GM12875 (cell line): ENCODE data around the gene DBET.
"Not testable (repeated sequence)": the region's sequence is repeated elsewhere in the genome, so short reads cannot be mapped to it uniquely, and the experiment has no call there.

Source experiments
- H3K4me3 ChIP-seq: one replicate; pipeline ENCODE4 v1.5.1; 2011; ENCODE audit warnings: low read depth, low read length, control low read depth
- CTCF ChIP-seq: IDR thresholded peaks from 2 replicates; pipeline ENCODE4 v1.5.1; 2011; ENCODE audit warnings: low read depth, mild to moderate bottlenecking, control low read depth, inconsistent platforms, low read length, moderate library complexity, borderline replicate concordance; ENCODE audit not compliant: insufficient read depth

DBET gene

GRCh38 chr4:190064342-190064741 is at the start of gene DBET:
Gene DBET (plus strand): TSS chr4:190064502.
- not testable (repeated sequence) for H3K4me3 ChIP-seq

GRCh38 chr4:190014771-190015537 is 49.3 kb upstream of the DBET start:
- TF ChIP-seq CTCF = no peak
- no peak overlapping the region for H3K4me3 ChIP-seq

GRCh38 chr4:190015538-190016368 is 48.5 kb upstream of the DBET start:
- H3K4me3 ChIP-seq = no peak overlapping the region

GRCh38 chr4:190016369-190017289 is 47.7 kb upstream of the DBET start:
- H3K4me3 ChIP-seq = no peak overlapping the region
- no peak for TF ChIP-seq CTCF

More at GRCh38 chr4:190015538-190016368, 48.5 kb upstream of the DBET start:
- TF ChIP-seq CTCF = no peak

- no peak for TF ChIP-seq CTCF
- no peak overlapping the region for H3K4me3 ChIP-seq
Measured at GRCh38 chr4:190017357-190018200, 46.7 kb upstream of the DBET start.

- H3K4me3 ChIP-seq = no peak overlapping the region
- no peak for TF ChIP-seq CTCF
Measured at GRCh38 chr4:190018201-190018920, 45.9 kb upstream of the DBET start.
